ENCODE measurements around the gene IGF2R.
"Not testable (repeated sequence)": the region's sequence is repeated elsewhere in the genome, so short reads cannot be mapped to it uniquely, and the experiment has no call there.

Gene IGF2R

GRCh38 chr6:160122744-160123143 is 153.9 kb downstream of the IGF2R start:
- DNase-seq (ENCODE audit: insufficient read length, low spot score) (no peak), FAIRE-seq (no peak)
- TF ChIP-seq, protein P1, sequence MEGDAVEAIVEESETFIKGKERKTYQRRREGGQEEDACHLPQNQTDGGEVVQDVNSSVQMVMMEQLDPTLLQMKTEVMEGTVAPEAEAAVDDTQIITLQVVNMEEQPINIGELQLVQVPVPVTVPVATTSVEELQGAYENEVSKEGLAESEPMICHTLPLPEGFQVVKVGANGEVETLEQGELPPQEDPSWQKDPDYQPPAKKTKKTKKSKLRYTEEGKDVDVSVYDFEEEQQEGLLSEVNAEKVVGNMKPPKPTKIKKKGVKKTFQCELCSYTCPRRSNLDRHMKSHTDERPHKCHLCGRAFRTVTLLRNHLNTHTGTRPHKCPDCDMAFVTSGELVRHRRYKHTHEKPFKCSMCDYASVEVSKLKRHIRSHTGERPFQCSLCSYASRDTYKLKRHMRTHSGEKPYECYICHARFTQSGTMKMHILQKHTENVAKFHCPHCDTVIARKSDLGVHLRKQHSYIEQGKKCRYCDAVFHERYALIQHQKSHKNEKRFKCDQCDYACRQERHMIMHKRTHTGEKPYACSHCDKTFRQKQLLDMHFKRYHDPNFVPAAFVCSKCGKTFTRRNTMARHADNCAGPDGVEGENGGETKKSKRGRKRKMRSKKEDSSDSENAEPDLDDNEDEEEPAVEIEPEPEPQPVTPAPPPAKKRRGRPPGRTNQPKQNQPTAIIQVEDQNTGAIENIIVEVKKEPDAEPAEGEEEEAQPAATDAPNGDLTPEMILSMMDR (IDR thresholded peaks at IDR 0.05; ENCODE audit: insufficient read depth, missing control alignments), result no peak

GRCh38 chr6:160124007-160124406 is 155.1 kb downstream of the IGF2R start:
- DNase-seq (ENCODE audit: insufficient read length, low spot score), result no peak
- FAIRE-seq, result no peak
- TF ChIP-seq, protein P1 (IDR thresholded peaks at IDR 0.05; ENCODE audit: insufficient read depth, missing control alignments), result no peak

DNA sequence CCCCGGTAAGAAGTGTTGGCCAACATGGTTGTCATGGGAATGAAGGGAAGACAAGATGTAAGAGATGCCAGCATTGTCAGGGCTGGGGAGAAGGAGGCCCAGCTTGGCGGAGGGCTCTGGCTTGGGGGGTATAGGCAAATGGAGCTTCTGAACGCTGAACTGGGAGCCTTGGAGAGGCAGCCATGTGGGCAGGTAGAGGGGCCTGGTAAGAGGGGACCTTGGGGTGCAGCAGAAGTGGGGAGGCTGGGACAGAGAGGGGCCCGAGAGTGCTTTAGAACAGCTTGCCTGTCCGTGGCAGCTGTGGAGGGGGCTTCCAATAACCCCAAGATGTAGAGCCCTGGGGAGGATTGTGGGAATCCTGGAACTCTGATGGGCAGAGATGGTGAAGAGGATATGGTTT is 155.7 kb downstream of the IGF2R start:
- TF ChIP-seq, protein P1 (IDR thresholded peaks at IDR 0.05; ENCODE audit: insufficient read depth, missing control alignments), result no peak
- DNase-seq (ENCODE audit: insufficient read length, low spot score) (no peak), FAIRE-seq (no peak)

DNA sequence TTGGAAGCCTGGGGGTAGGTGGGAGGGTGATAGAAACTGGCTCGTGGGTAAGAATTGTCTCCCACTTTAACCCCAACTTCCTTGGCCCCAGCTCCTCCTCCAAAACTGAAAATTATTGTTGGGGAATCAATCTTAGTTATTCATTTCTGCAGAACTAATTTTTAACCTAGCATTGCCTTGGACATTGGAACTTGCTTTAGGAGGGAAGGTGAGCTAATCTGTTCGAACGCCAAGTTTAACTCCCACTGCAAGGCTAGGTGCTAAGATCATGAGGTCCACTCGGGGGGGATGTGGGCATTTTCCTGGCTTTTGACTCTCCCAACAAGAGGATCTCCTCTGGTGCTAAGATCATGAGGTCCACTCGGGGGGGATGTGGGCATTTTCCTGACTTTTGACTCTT is 156.2 kb downstream of the IGF2R start:
- not testable (repeated sequence) for FAIRE-seq; DNase-seq (ENCODE audit: insufficient read length, low spot score)

- FAIRE-seq (no peak), DNase-seq (ENCODE audit: insufficient read length, low spot score) (no peak)
Observed at GRCh38 chr6:160127270-160128124, 158.6 kb downstream of the IGF2R start.

GRCh38 chr6:160128125-160128683 is 159.3 kb downstream of the IGF2R start:
- TF ChIP-seq, protein P1 (IDR thresholded peaks at IDR 0.05; ENCODE audit: insufficient read depth, missing control alignments), result no peak
- FAIRE-seq, result no peak

More at GRCh38 chr6:160127270-160128124, 158.6 kb downstream of the IGF2R start:
- TF ChIP-seq, protein P1 (IDR thresholded peaks at IDR 0.05; ENCODE audit: insufficient read depth, missing control alignments), result no peak

DNA sequence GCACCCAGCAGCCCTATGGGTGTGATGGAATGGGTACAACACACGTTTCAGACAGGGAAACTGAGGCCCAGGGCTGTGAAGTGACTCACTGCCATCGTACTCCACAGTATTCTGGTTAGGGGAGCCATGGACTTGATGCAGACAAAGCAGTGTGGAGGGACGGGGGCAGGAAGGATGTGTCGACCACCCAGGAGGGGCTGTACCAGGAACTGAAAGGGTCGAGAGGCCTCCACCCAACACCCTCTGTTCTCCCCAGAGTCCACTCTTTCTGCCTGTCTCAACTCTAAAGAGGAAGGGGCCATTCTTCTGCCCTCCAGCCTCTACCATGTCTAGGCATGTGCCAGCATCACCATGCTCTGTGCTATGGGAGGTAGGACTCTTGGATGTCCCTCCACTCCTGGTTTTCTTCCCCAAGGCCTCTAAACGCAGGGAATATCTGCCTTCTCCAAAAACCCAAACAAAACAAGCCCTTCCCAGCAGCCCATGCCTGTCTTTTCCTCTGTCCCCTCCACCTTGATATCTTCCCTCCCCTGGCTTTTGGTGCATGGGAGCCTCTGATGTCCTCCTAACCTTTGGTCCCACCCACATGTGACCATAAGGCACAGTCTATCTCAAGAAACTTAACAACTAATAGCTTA is 160.1 kb downstream of the IGF2R start:
- FAIRE-seq (no peak), DNase-seq (ENCODE audit: insufficient read length, low spot score) (no peak)
- TF ChIP-seq, protein P1 (IDR thresholded peaks at IDR 0.05; ENCODE audit: insufficient read depth, missing control alignments), result no peak

More at GRCh38 chr6:160128125-160128683, 159.3 kb downstream of the IGF2R start:
- DNase-seq (ENCODE audit: insufficient read length, low spot score), result no peak
